Urothelium cell line (cell line): ENCODE results near the gene GSK3A.
A peak's percentile ranks its signal among the peaks of the same experiment; 100 is the strongest.

Experiments
- DNase-seq: peaks from one replicate; pipeline ENCODE4 v3.0.0; 2011; ENCODE audit warnings: low spot score, mixed read lengths
- FAIRE-seq: peaks from 2 replicates; lab custom pipeline; 2011; peaks lifted over from hg19 to GRCh38; lab: Jason Lieb, UNC

Gene GSK3A

DNA sequence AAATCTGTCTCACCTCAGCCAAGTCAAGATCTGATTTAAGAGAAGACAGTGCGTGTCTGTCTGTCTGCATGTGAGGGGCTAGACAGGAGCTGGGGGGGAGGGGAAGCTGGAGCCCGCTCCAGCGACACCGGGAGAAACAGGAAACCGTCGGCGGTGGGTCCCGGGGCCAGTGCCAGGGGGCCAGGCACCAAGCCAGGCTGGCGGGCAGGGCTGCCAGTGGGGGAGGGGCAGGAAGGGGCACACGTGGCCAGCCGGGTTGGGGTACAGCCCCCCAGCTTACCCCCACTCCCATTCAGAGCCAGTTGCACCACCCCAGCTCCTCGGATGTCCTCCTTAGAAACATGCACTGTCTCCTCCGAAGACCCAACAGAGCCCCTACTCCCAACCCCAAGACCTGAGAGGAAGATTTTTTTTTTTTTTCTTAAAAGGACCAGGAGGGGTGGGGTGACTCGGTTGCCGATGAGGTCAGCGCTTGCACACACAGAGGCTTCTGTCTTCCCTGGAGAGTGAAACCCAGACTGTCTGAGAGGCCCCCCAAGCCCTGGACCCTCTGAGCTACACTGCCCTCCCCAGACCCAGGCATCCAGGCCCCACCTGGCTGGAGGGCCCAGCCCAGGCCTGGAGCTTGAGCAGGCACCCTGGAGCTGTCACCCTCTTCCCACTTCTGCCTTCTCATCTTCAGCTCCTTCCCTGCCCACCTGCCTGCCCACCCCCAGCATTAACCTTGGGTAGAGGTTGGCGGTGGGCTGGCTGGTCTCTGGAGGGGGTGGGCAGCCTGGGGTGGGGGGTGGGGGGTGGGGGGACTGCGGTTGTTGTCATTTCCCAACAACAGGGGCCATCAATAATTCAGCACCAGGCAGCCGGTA lies 8.5 kb upstream of the GSK3A start:
- peak; percentile 32 for DNase-seq
- peak; percentile 74 for FAIRE-seq

DNA sequence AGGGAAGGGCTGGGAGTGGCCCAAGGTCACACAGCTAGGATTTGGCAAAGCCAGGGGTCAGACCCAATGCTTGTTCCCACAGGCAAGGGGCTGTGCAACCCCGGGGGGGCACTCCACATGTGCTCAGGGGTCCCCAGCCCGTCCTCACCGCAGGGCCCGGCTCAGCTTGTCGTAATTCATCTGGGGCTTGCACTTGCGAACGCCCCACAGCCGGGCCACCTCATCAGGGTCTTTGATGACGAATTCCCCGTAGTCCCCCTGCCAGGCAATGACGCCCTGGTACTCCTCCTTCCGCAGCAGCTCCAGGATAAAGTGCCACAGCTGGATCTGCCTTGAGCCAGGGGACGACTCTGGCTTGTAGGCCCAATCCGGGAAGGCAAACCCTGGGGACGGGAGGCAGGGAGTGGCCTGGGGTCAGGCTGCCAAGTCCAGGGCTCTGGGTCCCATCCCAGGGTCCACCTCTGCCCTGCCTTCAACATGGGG lies 7.8 kb upstream of the GSK3A start:
- FAIRE-seq = no peak
- DNase-seq = no peak

GRCh38 chr19:42249769-42250168 lies 7.4 kb upstream of the GSK3A start:
- FAIRE-seq (no peak), DNase-seq (no peak)

GRCh38 chr19:42249149-42249750 lies 6.8 kb upstream of the GSK3A start:
- no peak for DNase-seq
- FAIRE-seq = no peak

DNA sequence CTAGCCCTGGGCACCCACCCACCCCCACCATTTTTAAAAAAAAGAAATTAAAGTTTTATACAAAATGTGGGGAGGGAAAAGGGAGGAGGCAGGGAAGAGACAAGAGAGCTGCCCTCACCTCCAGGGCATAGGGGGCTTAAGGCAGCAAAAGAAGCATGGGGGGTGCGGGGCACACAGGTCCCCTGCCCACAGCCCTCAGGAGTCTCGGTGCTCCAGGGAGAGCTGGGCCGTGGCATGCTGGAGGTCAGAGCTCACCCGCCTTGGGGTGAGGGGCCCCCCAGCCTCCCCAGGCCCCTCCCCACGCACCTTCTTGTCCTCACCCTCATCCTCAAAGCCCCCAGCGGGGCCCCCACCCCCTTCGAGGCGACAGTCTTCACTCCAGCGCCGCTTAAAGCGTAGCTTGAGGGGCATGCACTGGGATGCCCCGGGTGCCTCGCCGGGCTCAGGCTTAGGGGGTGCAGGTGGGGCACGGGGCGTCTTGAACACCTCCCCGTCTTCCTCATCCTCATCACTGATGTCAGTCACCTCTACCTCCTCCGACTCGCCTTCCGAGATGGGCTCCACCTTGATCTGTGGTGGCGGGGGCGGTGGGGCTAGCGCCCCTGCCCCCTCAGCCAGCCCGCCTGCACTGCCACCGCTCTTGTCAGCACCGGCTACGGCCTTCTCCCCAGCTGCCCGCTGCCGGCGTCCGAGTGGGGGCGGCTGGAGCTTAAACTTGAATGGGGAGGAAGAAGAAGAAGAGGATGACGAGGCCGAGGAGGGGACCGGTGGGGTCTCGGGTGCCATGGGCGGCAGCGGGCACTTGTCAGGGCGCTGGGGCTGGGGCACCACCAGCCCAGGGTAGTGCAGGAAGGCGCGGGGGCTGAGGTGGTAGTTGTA lies 6.1 kb upstream of the GSK3A start:
- FAIRE-seq (no peak), DNase-seq (no peak)

DNA sequence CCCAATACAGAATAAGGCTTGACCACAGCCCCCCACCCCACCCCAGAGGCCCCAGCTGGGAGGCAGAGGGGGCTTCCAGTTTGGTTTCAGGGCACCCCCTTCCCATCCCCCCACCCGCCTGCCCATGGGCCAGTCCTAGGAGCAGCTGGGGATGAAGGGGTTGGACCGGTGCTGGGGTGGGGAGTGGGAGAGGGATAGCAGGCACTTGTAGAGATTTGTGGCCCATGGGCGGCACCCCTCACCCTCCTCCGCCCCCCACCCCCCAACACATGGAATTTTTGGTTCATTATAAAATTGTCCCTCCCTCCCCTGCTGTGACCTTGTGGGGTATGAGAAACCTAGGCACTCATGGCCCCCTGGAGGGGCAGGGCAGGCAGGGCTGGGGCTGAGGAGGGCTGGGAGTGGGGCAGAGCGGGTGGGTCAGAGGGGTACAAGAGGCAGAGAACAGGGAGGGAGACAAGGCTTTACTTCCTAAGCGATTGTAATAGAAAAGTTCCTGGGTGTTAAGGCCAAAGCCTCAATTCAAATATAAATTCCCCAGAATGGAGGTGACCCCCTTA lies 5.3 kb upstream of the GSK3A start:
- DNase-seq (no peak), FAIRE-seq (no peak)

DNA sequence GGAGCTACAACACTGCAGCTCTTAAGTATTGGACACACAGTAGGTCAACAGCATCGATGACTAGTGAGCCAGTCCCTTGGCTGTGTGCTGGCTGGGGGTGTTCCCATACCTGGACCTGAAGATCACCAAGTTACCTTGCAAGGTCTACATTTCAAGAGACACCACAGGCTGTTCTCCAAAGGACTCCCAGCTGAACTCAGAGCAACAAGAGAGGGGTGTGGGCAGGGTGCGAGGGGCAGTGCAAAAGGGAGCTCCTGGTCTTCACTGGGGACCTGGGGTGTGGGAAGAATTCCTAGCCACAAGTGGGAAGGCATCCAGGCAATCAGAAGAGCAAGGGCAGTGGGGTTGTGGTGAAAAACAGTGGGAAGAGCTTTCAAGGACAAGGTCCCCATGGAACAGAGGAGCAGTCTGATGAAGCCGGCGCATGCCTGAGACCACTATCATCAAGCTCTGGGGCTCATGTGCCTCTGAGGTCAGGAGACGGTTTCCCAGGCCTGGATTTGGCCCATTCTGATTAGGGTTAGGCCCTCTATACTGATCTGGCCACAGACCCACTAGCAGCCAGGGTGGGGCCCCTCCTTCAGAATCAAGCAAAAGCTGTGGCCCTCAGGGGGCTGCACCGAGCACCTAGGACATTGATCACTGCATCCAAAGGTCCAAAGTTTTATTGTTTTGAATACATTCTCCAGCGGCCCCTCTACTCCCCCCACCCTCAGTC lies 4.7 kb upstream of the GSK3A start:
- no peak for FAIRE-seq
- DNase-seq = no peak

DNA sequence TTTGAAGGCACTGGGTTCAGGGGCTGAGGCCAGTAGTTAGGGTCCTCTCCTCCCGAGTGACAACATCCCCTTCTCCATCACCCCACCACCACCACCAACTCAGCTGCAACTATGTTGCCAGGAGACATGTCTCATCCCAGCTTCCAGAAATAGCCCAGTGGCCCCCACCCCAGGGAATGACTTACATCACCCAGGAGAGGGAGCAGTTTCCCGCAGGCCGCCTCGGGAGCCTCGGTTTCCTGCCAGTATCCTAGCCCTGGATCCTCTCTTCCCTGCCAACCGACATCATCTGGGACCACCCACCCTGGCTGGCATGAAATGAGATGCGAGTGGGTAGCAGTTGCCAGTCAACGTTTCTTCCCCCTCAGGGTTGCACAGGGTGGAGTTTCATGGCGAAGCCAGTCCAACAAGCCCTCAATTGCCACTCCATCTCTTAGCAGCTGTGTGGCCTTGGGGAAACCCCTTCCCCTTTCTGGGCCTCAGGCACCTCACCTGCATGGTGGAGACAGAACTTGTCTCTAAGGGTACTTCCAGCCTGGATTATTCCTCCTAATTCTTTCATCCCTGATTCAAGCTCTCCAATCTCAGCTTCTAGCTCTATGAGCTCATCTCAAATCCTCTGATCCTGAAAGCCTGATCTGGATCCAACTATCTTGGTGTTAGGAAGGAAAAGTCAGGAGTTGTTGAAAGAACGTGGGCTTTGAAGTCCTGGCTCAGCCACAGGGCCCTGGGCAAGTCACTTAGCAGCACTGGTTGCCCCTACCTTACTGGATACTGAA lies 3.9 kb upstream of the GSK3A start:
- no peak for FAIRE-seq
- peak; percentile 55 for DNase-seq

DNA sequence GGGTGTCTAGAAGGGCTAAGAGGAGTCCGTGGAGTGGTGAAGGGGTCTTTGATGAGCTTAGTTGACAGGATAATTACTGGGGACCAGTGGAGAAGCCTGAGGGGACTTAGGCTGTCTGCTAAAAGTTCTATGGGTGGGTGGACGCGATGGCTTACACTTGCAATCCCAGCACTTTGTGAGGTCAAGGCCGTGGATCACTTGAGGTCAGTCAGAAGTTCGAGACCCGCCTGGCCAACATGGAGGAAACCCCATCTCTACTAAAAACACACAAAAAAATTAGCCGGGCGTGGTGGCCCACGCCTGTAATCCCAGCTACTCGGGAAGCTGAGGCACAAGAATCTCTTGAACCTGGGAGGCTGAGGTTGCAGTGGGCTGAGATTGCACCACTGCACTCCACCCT lies 2.8 kb upstream of the GSK3A start:
- FAIRE-seq (no peak), DNase-seq (no peak)

DNA sequence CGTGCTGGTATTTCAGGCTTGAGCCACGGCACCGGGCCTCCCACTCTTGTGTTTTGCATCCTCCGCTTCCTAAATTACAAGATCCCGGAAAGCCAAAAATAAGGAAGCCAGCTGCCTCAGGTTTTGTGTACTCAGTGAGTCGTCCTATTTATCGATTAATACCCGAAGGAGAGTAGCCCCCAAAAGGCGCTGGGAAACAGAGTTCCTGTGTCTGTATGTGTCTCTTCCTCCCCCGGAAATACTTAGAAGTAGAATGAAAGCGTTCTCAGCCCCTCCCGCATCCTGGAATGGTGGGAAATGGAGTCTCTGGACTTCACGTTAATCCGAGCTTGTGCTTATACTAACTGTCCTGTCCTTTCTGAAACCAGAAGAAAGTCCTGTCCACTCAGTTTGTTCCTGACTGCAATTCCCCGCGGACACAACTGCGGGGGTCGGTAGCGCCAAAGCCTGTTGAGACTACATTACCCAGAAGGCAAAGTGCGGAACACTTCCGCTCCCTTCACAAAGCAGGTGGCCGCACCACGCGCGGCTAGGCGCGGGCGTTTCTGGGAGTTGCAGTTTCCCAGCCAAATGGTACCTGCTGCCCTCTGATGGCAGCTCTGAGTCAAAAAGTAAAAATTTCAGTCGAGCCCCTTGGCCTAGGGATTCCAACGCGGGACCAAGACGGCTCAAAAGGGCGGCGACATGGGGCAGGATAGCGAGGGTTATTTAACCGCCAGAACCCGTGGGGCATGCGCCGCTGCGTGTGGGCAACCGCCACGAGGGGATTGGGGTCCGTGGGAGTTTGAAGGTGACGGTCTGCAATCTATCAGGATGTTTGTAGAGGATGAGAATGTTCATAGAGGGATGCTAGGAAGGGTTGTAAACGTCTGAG lies 2.2 kb upstream of the GSK3A start:
- peak; percentile 85 for DNase-seq
- FAIRE-seq = peak; percentile 44

DNA sequence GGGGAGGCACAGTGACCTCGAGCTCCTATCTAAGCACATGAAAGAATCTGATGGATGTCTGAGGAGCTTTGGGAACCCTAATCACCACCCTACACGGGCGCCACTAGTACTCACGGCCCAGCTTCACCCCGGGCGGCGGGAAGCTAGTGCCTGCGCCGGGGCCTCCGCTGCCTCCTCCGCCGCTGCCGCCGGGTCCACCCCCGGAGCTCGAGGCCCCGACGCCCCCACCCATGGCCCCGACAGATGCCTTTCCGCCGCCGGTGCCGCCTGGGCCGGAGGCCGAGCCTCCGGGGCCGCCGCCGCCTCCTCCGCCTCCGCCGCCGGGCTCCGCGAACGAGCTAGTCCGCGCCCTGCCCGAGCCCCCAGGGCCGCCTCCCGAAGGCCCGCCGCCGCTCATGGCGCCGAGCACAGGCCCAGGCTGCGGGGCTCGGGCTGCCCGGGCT lies 312 bp downstream of the GSK3A start:
- no peak for DNase-seq
- no peak for FAIRE-seq

GRCh38 chr19:42241279-42241678 lies 1.1 kb downstream of the GSK3A start:
- FAIRE-seq = no peak
- DNase-seq = no peak

- FAIRE-seq = no peak
- no peak for DNase-seq
Observed at GRCh38 chr19:42239544-42240220, 2.7 kb downstream of the GSK3A start.

GRCh38 chr19:42235181-42235580 lies 7.2 kb downstream of the GSK3A start:
- DNase-seq (no peak), FAIRE-seq (no peak)

DNA sequence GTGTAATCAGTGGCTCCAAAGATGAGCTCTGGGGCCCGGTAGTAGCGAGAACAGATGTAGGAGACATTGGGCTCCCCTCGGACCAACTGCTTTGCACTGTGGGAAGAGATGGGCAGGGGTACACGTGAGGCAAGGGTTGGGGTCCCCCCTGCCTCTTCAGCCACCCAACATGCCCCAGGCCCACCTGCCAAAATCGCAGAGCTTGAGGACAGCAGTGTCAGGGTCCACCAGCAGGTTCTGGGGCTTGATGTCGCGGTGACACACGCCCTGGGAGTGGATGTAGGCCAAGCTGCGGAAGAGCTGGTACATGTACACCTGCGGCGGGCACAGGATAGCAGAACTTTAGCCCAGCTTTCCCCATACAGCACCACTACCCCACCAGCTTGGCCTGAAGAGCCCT lies 8.0 kb downstream of the GSK3A start:
- DNase-seq (no peak), FAIRE-seq (no peak)

GRCh38 chr19:42233678-42234292 lies 8.6 kb downstream of the GSK3A start:
- FAIRE-seq = no peak
- DNase-seq = no peak

DNA sequence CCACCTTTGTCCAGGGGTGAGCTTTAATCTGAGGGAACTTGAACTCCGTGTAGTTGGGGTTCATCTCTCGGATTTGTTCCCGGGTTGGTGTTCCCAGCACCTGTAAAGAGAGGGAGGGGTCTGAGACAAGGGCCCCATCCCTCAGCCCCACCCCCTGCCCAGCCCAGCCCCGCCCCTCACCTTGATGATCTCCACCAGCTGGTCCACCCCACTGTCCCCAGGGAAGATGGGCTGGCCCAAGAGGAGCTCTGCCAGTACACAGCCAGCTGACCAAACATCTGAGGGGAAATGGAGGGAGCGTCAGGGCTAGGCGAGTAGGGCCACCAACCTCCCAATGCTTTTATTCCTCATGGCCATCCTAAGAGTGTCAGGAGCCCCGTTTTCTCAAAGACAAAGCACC lies 9.3 kb downstream of the GSK3A start:
- FAIRE-seq (no peak), DNase-seq (no peak)

DNA sequence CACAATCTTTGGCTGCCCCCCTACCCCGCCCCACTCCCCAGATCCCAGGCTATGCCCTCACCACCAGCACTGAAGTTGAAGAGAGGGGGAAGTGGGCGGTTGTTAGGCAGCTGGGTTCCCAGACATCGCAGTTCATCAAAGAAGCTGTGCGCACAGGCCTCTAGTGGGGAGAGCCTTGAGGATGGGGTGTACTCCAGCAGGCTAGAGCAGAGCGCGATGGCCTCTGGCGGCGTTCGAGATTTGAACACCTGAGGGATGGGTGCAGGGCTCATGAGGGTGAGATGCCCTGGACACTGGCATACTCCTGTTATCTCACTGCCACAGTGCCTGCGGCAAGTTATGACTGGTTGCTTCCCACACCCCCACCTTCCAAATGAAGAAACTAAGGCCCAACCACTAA lies 10.0 kb downstream of the GSK3A start:
- FAIRE-seq (no peak), DNase-seq (no peak)
